ENCODE data around the gene CFAP53.

- TF ChIP-seq KDM5B (CRISPR knock-in tag; IDR thresholded peaks at IDR 0.05; ENCODE audit: borderline replicate concordance) (no peak), MZF1 (CRISPR knock-in tag; IDR thresholded peaks at IDR 0.05; ENCODE audit: borderline replicate concordance) (no peak), CREB1 (IDR thresholded peaks at IDR 0.05) (no peak), CREB1 (CRISPR knock-in tag; IDR thresholded peaks at IDR 0.05) (no peak), RAD21 (CRISPR knock-in tag; IDR thresholded peaks at IDR 0.05) (no peak), ZNF318 (CRISPR knock-in tag; IDR thresholded peaks at IDR 0.05) (no peak), BCL3 (CRISPR knock-in tag; IDR thresholded peaks at IDR 0.05) (no peak), NFYB (CRISPR knock-in tag; IDR thresholded peaks at IDR 0.05) (no peak)
These were observed 64.7 kb downstream of the CFAP53 start for GRCh38 chr18:50201476-50202018.
